ENCODE results near the gene TALDO1.

The TALDO1 gene

GRCh38 chr11:747158-748006 lies at the start of gene TALDO1:
TSS of gene TALDO1 (plus strand) at chr11:747464. CDS start at chr11:747482, 18 bp downstream.
- DNase-seq = peak; percentile 88 to 95

- DNase-seq = no peak
These were observed 49.4 kb upstream of the TALDO1 start for GRCh38 chr11:697811-698311.

- DNase-seq = no peak
These were observed 48.7 kb upstream of the TALDO1 start for GRCh38 chr11:698493-699115.

- no peak for DNase-seq
These were observed 48.2 kb upstream of the TALDO1 start for GRCh38 chr11:699116-699508.

GRCh38 chr11:699753-700152 lies 47.5 kb upstream of the TALDO1 start:
- DNase-seq = no peak

- DNase-seq = no peak
These were observed 45.4 kb upstream of the TALDO1 start for GRCh38 chr11:701741-702461.

GRCh38 chr11:702462-703461 lies 44.5 kb upstream of the TALDO1 start:
- no peak for DNase-seq

- DNase-seq = no peak
These were observed 43.8 kb upstream of the TALDO1 start for GRCh38 chr11:703506-703905.

- DNase-seq = no peak
These were observed 43.0 kb upstream of the TALDO1 start for GRCh38 chr11:704228-704674.

GRCh38 chr11:704781-705645 lies 42.3 kb upstream of the TALDO1 start:
- DNase-seq = no peak

GRCh38 chr11:705646-706438 lies 41.4 kb upstream of the TALDO1 start, which contains the start of gene EPS8L2:
TSS of gene EPS8L2 (plus strand) at chr11:706231. CDS start at chr11:709408, 3,177 bp downstream.
- DNase-seq = peak; percentile 15 to 35

GRCh38 chr11:706439-706956 lies 40.8 kb upstream of the TALDO1 start:
- DNase-seq = no peak

GRCh38 chr11:706957-707816 lies 40.1 kb upstream of the TALDO1 start:
- peak in 1 of 2 donors; percentile 17 for DNase-seq

GRCh38 chr11:707817-708420 lies 39.3 kb upstream of the TALDO1 start:
- DNase-seq = no peak

- DNase-seq = no peak
These were observed 38.8 kb upstream of the TALDO1 start for GRCh38 chr11:708511-708910.

- no peak for DNase-seq
These were observed 37.9 kb upstream of the TALDO1 start for GRCh38 chr11:709109-709997.

GRCh38 chr11:714436-714835 lies 32.8 kb upstream of the TALDO1 start:
- DNase-seq = no peak
